ENCODE measurements around the gene TTC23.

TTC23 gene

GRCh38 chr15:99096173-99096893 lies 153.0 kb downstream of the TTC23 start:
- Histone ChIP-seq H3K27me3 (ENCODE audit: insufficient read depth, low read depth) (no peaks in the 10 kb centered on the region; the same call in 1 of the 2 replicates), H3K4me1 (ENCODE audit: low read depth, poor library complexity, severe bottlenecking) (peaks cover 8% of the 10 kb centered on the region), H3K79me2 (ENCODE audit: insufficient read depth, low read depth) (no peaks in the 10 kb centered on the region), H2AFZ (ENCODE audit: low read depth) (no peak overlapping the region), H4K20me1 (ENCODE audit: insufficient read depth) (no peaks in the 10 kb centered on the region), H3K9ac (no peak overlapping the region), H3K36me3 (ENCODE audit: insufficient read depth) (no peaks in the 10 kb centered on the region), H3K4me3 (IDR thresholded peaks at IDR 0.05; ENCODE audit: insufficient read depth, low read depth, low read length) (no peak overlapping the region), H3K4me2 (no peak overlapping the region), H3K27ac (no peak overlapping the region)
- TF ChIP-seq, protein P1, sequence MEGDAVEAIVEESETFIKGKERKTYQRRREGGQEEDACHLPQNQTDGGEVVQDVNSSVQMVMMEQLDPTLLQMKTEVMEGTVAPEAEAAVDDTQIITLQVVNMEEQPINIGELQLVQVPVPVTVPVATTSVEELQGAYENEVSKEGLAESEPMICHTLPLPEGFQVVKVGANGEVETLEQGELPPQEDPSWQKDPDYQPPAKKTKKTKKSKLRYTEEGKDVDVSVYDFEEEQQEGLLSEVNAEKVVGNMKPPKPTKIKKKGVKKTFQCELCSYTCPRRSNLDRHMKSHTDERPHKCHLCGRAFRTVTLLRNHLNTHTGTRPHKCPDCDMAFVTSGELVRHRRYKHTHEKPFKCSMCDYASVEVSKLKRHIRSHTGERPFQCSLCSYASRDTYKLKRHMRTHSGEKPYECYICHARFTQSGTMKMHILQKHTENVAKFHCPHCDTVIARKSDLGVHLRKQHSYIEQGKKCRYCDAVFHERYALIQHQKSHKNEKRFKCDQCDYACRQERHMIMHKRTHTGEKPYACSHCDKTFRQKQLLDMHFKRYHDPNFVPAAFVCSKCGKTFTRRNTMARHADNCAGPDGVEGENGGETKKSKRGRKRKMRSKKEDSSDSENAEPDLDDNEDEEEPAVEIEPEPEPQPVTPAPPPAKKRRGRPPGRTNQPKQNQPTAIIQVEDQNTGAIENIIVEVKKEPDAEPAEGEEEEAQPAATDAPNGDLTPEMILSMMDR (conservative IDR thresholded peaks at IDR 0.05; ENCODE audit: low read depth, low read length), result no peak

DNA sequence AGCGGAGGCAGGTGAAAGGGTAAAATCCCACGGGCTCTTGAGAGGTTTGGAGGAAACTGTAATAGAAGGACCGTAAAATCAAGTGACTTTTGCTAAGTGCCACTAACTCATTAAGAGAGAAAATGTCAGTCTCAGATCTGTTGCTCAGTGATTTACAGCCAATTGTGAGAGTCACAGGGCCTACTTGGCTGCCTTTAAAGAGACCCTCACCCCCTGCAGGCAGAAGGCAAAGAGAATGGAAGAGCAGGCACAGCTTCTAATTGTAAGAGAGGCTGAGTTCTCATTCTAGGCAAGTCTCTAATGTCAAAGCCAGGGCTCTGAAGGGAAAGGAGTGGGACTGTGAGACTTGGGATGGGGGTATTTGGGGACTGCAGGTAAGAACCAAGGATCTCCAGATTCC lies 153.8 kb downstream of the TTC23 start:
- H3K4me3 ChIP-seq (IDR thresholded peaks at IDR 0.05; ENCODE audit: insufficient read depth, low read depth, low read length), result no peak overlapping the region
- H3K4me1 ChIP-seq (ENCODE audit: low read depth, poor library complexity, severe bottlenecking), result peaks cover 10% of the 10 kb centered on the region
- H3K36me3 ChIP-seq (ENCODE audit: insufficient read depth), result no peaks in the 10 kb centered on the region
- no peaks in the 10 kb centered on the region; the same call in 1 of the 2 replicates for H3K27me3 ChIP-seq (ENCODE audit: insufficient read depth, low read depth)
- no peak overlapping the region for H3K4me2 ChIP-seq
- H3K79me2 ChIP-seq (ENCODE audit: insufficient read depth, low read depth), result no peaks in the 10 kb centered on the region
- no peaks in the 10 kb centered on the region for H4K20me1 ChIP-seq (ENCODE audit: insufficient read depth)
- H3K27ac ChIP-seq, result no peak overlapping the region
- H2AFZ ChIP-seq (ENCODE audit: low read depth), result no peak overlapping the region
- TF ChIP-seq, protein P1 (conservative IDR thresholded peaks at IDR 0.05; ENCODE audit: low read depth, low read length), result no peak
- H3K9ac ChIP-seq, result no peak overlapping the region

DNA sequence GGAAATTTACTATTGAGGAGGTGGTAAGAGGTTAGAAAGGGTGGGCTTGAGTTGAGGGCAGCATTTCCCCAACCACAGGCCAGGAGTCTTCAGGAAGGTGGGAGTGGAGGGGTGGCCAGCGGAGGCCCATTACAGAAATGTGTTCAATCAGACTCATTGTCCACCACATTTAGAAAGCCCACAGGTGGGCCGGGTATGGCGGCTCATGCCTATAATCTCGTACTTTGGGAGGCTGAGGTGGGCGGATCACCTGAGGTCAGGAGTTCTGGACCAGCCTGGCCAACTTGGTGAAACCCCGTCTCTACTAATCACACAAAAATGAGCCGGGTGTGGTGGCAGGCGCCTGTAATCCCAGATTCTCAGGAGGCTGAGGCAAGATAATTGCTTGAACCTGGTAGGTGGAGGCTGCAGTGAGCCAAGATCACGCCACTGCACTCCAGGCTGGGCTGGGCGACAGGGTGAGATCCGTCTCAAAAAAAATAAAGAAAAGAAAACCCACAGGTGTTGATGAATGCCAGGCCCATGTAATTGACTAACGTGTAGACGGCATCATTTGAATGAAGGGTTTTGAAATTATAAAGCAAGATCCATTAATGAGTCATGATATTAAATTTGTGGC lies 156.7 kb downstream of the TTC23 start:
- no peaks in the 10 kb centered on the region for H3K36me3 ChIP-seq (ENCODE audit: insufficient read depth)
- no peak overlapping the region for H3K9ac ChIP-seq
- H2AFZ ChIP-seq (ENCODE audit: low read depth), result no peak overlapping the region
- H3K79me2 ChIP-seq (ENCODE audit: insufficient read depth, low read depth), result no peaks in the 10 kb centered on the region
- H3K4me3 ChIP-seq (IDR thresholded peaks at IDR 0.05; ENCODE audit: insufficient read depth, low read depth, low read length), result no peak overlapping the region
- TF ChIP-seq, protein P1 (conservative IDR thresholded peaks at IDR 0.05; ENCODE audit: low read depth, low read length), result no peak
- H3K4me2 ChIP-seq, result no peak overlapping the region
- peaks cover 25% of the 10 kb centered on the region for H3K4me1 ChIP-seq (ENCODE audit: low read depth, poor library complexity, severe bottlenecking)
- H4K20me1 ChIP-seq (ENCODE audit: insufficient read depth), result no peaks in the 10 kb centered on the region
- no peaks in the 10 kb centered on the region for H3K27me3 ChIP-seq (ENCODE audit: insufficient read depth, low read depth)
- no peak overlapping the region for H3K27ac ChIP-seq

GRCh38 chr15:99090938-99091337 lies 158.4 kb downstream of the TTC23 start:
- Histone ChIP-seq H3K4me1 (ENCODE audit: low read depth, poor library complexity, severe bottlenecking) (peaks cover 25% of the 10 kb centered on the region), H3K27ac (peak overlapping the region; percentile 90), H3K9ac (peak overlapping the region; percentile 56; the same call in 1 of the 2 replicates), H2AFZ (ENCODE audit: low read depth) (peak overlapping the region; percentile 65), H3K36me3 (ENCODE audit: insufficient read depth) (no peaks in the 10 kb centered on the region), H3K4me2 (peak overlapping the region; percentile 75), H3K79me2 (ENCODE audit: insufficient read depth, low read depth) (no peaks in the 10 kb centered on the region), H3K27me3 (ENCODE audit: insufficient read depth, low read depth) (no peaks in the 10 kb centered on the region), H4K20me1 (ENCODE audit: insufficient read depth) (no peaks in the 10 kb centered on the region), H3K4me3 (IDR thresholded peaks at IDR 0.05; ENCODE audit: insufficient read depth, low read depth, low read length) (no peak overlapping the region)
- TF ChIP-seq, protein P1 (conservative IDR thresholded peaks at IDR 0.05; ENCODE audit: low read depth, low read length), result no peak

Measured in KMS-11 (cell line).